Fibroblast of lung (primary cell): ENCODE data around the gene TNRC18.

ENCODE experiments used
- CTCF ChIP-seq, 2 donors: IDR thresholded peaks in 1 of 2; conservative IDR thresholded peaks in 1 of 2; 1 replicate in 1 of 2; 2 replicates in 1 of 2; pipeline ENCODE4 v1.5.1; 2011 to 2012; ENCODE audit warnings: low read length in 2 of 2, control low read depth in 1 of 2, inconsistent platforms in 1 of 2, low read depth in 1 of 2, mild to moderate bottlenecking in 1 of 2
- EZH2 ChIP-seq: IDR thresholded peaks from 2 replicates; pipeline ENCODE4 v1.5.1; 2012; ENCODE audit warnings: low read length, control low read depth, mild to moderate bottlenecking; ENCODE audit errors: missing control alignments

GRCh38 chr7:5284304-5285281, 139.0 kb downstream of the TNRC18 start:
- TF ChIP-seq CTCF (conservative IDR thresholded peaks at IDR 0.05 in 1 of 2, IDR thresholded peaks at IDR 0.05 in 1 of 2; ENCODE audit: low read depth in 1 of 2, low read length in 2 of 2) (peak in 1 of 2 donors; percentile 40), EZH2 (no peak)
